IMR-90 (cell line): ENCODE data around the gene ACTN1. TPM values are rescaled to one million over a fixed set of nuclear protein-coding genes. Genes with fewer than 3 reads are reported as not detected.

Experiments used
- ATAC-seq: fragments of 200-7000 bp; cut with Tn5 transposase; 2 replicates; pipeline ENCODE4 v1.9.1; 2020; ENCODE audit warnings: low read depth, mild to moderate bottlenecking, moderate library complexity
- BruUV-seq: library from RNA; stranded (reverse); fragments of 400-500 nt; replicated peaks from 2 replicates; lab custom pipeline; 2021; lab: Mats Ljungman, UMichigan
- CTCF ChIA-PET: fragments of 300-600 bp; formaldehyde crosslinking; extraction: SDS; loops from one replicate; lab custom pipeline; 2021; ENCODE audit warnings: antibody characterized with exemption; lab: Yijun Ruan, JAX
- POLR2A ChIA-PET: fragments of 300-600 bp; sonication (Branson Sonifier 250); formaldehyde crosslinking; loops from one replicate; lab custom pipeline; 2022; ENCODE audit warnings: antibody characterized with exemption; ENCODE audit not compliant: unreplicated experiment; lab: Charles Lee
- DNase-seq: peaks from one replicate; pipeline ENCODE4 v3.0.0; 2013
- H2AFZ ChIP-seq: replicated peaks from 2 replicates; pipeline ENCODE3; 2013; ENCODE audit warnings: low read length, mild to moderate bottlenecking; ENCODE audit not compliant: poor library complexity
- H2AK5ac ChIP-seq: 2 replicates; pipeline ENCODE4 v1.6.1; 2013; ENCODE audit warnings: low read depth, low read length, inconsistent platforms
- H2AK9ac ChIP-seq: replicated peaks from 2 replicates; pipeline ENCODE3; 2013; ENCODE audit warnings: mild to moderate bottlenecking, low read depth, low read length, moderate library complexity; ENCODE audit not compliant: poor library complexity
- H2BK120ac ChIP-seq: 2 replicates; pipeline ENCODE4 v1.6.1; 2013; ENCODE audit warnings: low read depth, low read length, inconsistent platforms
- H2BK15ac ChIP-seq: 3 replicates; pipeline ENCODE4 v1.6.1; 2013; ENCODE audit warnings: low read depth, low read length, inconsistent platforms
- H2BK20ac ChIP-seq: 2 replicates; pipeline ENCODE4 v1.6.1; 2013; ENCODE audit warnings: low read depth, mild to moderate bottlenecking, inconsistent platforms, low read length, moderate library complexity
- H2BK5ac ChIP-seq: 2 replicates; pipeline ENCODE4 v1.6.1; 2013; ENCODE audit warnings: mild to moderate bottlenecking, low read depth, low read length, inconsistent platforms; ENCODE audit not compliant: poor library complexity, severe bottlenecking
- H3K14ac ChIP-seq: replicated peaks from 2 replicates; pipeline ENCODE4 v1.6.1; 2013; ENCODE audit warnings: low read depth, low read length, inconsistent platforms
- H3K18ac ChIP-seq: 2 replicates; pipeline ENCODE4 v1.6.1; 2013; ENCODE audit warnings: low read depth, low read length, control low read depth
- H3K23ac ChIP-seq: 2 replicates; pipeline ENCODE4 v1.6.1; 2013; ENCODE audit warnings: low read depth, low read length, inconsistent platforms
- H3K27ac ChIP-seq: 2 replicates; pipeline ENCODE4 v1.5.1; 2013; ENCODE audit warnings: mild to moderate bottlenecking, control low read depth, low read length; ENCODE audit not compliant: insufficient read depth
- H3K27me3 ChIP-seq: 2 replicates; pipeline ENCODE4 v1.6.1; 2013; ENCODE audit warnings: low read length; ENCODE audit not compliant: control insufficient read depth, insufficient read depth
- H3K36me3 ChIP-seq: 2 replicates; pipeline ENCODE4 v1.6.1; 2013; ENCODE audit warnings: low read length, mixed read lengths; ENCODE audit not compliant: control insufficient read depth, insufficient read depth
- H3K4ac ChIP-seq: 2 replicates; pipeline ENCODE4 v1.6.1; 2013; ENCODE audit warnings: low read depth, low read length, inconsistent platforms
- H3K4me1 ChIP-seq: 2 replicates; pipeline ENCODE4 v1.6.1; 2013; ENCODE audit warnings: low read length, mixed read lengths; ENCODE audit not compliant: control insufficient read depth, insufficient read depth
- H3K4me2 ChIP-seq: 2 replicates; pipeline ENCODE4 v1.6.1; 2013; ENCODE audit warnings: low read depth, mild to moderate bottlenecking, control low read depth, low read length, moderate library complexity
- H3K4me3 ChIP-seq: 2 replicates; pipeline ENCODE4 v1.5.1; 2013; ENCODE audit warnings: low read depth, mild to moderate bottlenecking, control low read depth, low read length, moderate library complexity; ENCODE audit not compliant: insufficient read depth
- H3K56ac ChIP-seq: 2 replicates; pipeline ENCODE4 v1.6.1; 2013; ENCODE audit warnings: low read length, inconsistent platforms; ENCODE audit not compliant: insufficient read depth; ENCODE audit errors: extremely low read depth
- H3K79me1 ChIP-seq, 2 experiments: 2 replicates each; pipeline ENCODE4 v1.6.1; 2013; ENCODE audit warnings: low read length in 2 of 2, inconsistent platforms in 1 of 2, low read depth in 1 of 2
- H3K9ac ChIP-seq: 2 replicates; pipeline ENCODE4 v1.6.1; 2013; ENCODE audit warnings: low read depth, low read length, control low read depth
- H3K9me1 ChIP-seq: 2 replicates; pipeline ENCODE4 v1.6.1; 2013; ENCODE audit warnings: low read length, inconsistent platforms; ENCODE audit not compliant: insufficient read depth
- H3K9me3 ChIP-seq: 2 replicates; pipeline ENCODE4 v1.6.1; 2013; ENCODE audit warnings: low read length; ENCODE audit not compliant: control insufficient read depth, insufficient read depth
- H4K20me1 ChIP-seq: 2 replicates; pipeline ENCODE4 v1.6.1; 2013; ENCODE audit warnings: low read length, inconsistent platforms; ENCODE audit not compliant: insufficient read depth
- H4K5ac ChIP-seq: 2 replicates; pipeline ENCODE4 v1.6.1; 2013; ENCODE audit warnings: mild to moderate bottlenecking, low read depth, low read length, control low read depth
- H4K8ac ChIP-seq, 2 experiments: 2 replicates each; pipeline ENCODE4 v1.6.1; 2013; ENCODE audit warnings: low read depth in 2 of 2, low read length in 2 of 2, control low read depth in 1 of 2, inconsistent platforms in 1 of 2
- H4K91ac ChIP-seq: 2 replicates; pipeline ENCODE4 v1.6.1; 2013; ENCODE audit warnings: low read depth, low read length, inconsistent platforms; ENCODE audit not compliant: insufficient read depth
- BHLHE40 ChIP-seq: fragments of 150-350 bp; IDR thresholded peaks from 2 replicates; pipeline ENCODE4 v1.6.1; 2016; ENCODE audit warnings: mild to moderate bottlenecking, low read depth, low read length
- CHD1 ChIP-seq: IDR thresholded peaks from 2 replicates; pipeline ENCODE4 v1.6.1; 2012; ENCODE audit warnings: low read depth, low read length, improper control_type of control experiment
- FOS ChIP-seq: fragments of 150-350 bp; IDR thresholded peaks from 2 replicates; pipeline ENCODE4 v1.6.1; 2016; ENCODE audit warnings: low read depth, low read length
- MAFK ChIP-seq: IDR thresholded peaks from 2 replicates; pipeline ENCODE4 v1.6.1; 2012; ENCODE audit warnings: low read depth, low read length, improper control_type of control experiment
- MXI1 ChIP-seq: IDR thresholded peaks from 2 replicates; pipeline ENCODE4 v1.6.1; 2012; ENCODE audit warnings: low read depth, mild to moderate bottlenecking, low read length, moderate library complexity, borderline replicate concordance
- NFE2L2 ChIP-seq: fragments of 150-350 bp; IDR thresholded peaks from 2 replicates; pipeline ENCODE4 v1.6.1; 2016; ENCODE audit warnings: low read depth, mild to moderate bottlenecking, low read length
- RCOR1 ChIP-seq: IDR thresholded peaks from 2 replicates; pipeline ENCODE4 v1.6.1; 2012; ENCODE audit warnings: mild to moderate bottlenecking, low read length, improper control_type of control experiment; ENCODE audit not compliant: insufficient replicate concordance
- SMC3 ChIP-seq: fragments of 150-350 bp; IDR thresholded peaks from 2 replicates; pipeline ENCODE4 v1.6.1; 2016; ENCODE audit warnings: low read depth, mild to moderate bottlenecking, antibody characterized with exemption, low read length, moderate library complexity
- WGBS, 2 experiments: methylation state at CpG; one replicate each; pipeline versions ENCODE4 v1.1.5 to v1.1.7; 2013; ENCODE audit warnings: missing lambda C conversion rate in 2 of 2; ENCODE audit not compliant: insufficient read length in 1 of 2; ENCODE audit errors: extremely low coverage in 2 of 2; 5-methylcytosine and 5-hydroxymethylcytosine counted together
- dilution Hi-C: fragments of 300-500 bp; cut with HindIII; formaldehyde crosslinking; loops from one replicate; pipeline ENCODE4 v1.14.3; 2018; ENCODE audit warnings: low sequenced_read_pairs; ENCODE audit not compliant: unreplicated experiment
- in situ Hi-C: fragments of 300-500 bp; cut with MboI; formaldehyde crosslinking; loops from 3 replicates; pipeline ENCODE4 v1.14.3; 2019; ENCODE audit warnings: low sequenced_read_pairs, inconsistent platforms, mixed read lengths
- intact Hi-C: fragments of 100-400 bp; cut with micrococcal nuclease; formaldehyde crosslinking; loops from 2 replicates; pipeline ENCODE4 v1.10.0; 2022
- polyA plus RNA-seq, 3 experiments: library from polyadenylated mRNA; depleted of rRNA; stranded (reverse); fragments of >200 nt; gene quantifications; 2 replicates each; pipeline ENCODE4 v1.2.3, GENCODE V29; 2012; ENCODE audit warnings: low replicate concordance in 1 of 3
- total RNA-seq: library from RNA; depleted of rRNA; stranded (reverse); fragments of >200 nt; gene quantifications from 2 replicates; pipeline ENCODE4 v1.2.3, GENCODE V29; 2012
- TF ChIP-seq, protein P1 (sequence below): conservative IDR thresholded peaks from 2 replicates; pipeline ENCODE4 v1.5.1; 2012; ENCODE audit warnings: mild to moderate bottlenecking, low read depth, low read length, improper control_type of control experiment
- TF ChIP-seq, protein P2 (sequence below): fragments of 150-350 bp; IDR thresholded peaks from 2 replicates; pipeline ENCODE4 v1.6.1; 2017; ENCODE audit warnings: mild to moderate bottlenecking, antibody characterized with exemption, low read length, low read depth

The ACTN1 gene
- total and polyA plus RNA-seq, 2 of the 4 experiments (the other 2 are of a cell fraction) = 684 to 766 TPM

DNA sequence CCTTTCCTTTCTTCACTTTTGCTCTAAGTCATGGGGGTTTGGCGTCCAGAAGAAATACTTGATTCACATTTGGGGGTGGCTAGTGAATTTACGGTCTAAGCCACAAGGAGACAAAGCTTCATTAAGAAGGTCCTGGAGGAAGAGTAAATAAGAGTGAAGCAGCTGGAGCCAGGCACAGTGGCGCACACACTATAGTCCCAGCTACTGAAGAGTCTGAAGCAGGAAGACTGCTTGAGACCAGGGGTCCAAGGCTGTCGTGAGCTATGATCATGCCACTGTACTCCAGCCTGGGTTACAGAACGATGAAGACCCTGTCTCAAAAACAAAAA lies 23.3 kb downstream of the ACTN1 start:
- H3K27ac ChIP-seq = peak overlapping the region; percentile 57; the same call in 1 of the 2 replicates
- H4K20me1 ChIP-seq = peaks cover 99% of the 10 kb centered on the region
- H3K56ac ChIP-seq = no peak overlapping the region
- POLR2A ChIA-PET = interaction anchor here (1.2 kb wide), 1 partner anchor 21 kb away, joined by 5 read pairs; no protein-coding TSS in a partner anchor
- dilution Hi-C loops = no loop called here
- 0 out of 2 replicates have a peak overlapping the region, but pooled peaks have one; percentile 22 for H3K9ac ChIP-seq
- peaks cover 40% of the 10 kb centered on the region for H3K9me1 ChIP-seq
- peaks cover 0 to 68% of the 10 kb centered on the region in 2 experiments; a peak in 2 of 4 replicates for H3K79me1 ChIP-seq
- peak overlapping the region; percentile 27 for H2BK5ac ChIP-seq
- H3K9me3 ChIP-seq = no peaks in the 10 kb centered on the region
- H2AFZ ChIP-seq = no peak overlapping the region
- 0 out of 2 replicates have a peak overlapping the region, but pooled peaks have one; percentile 18 for H3K14ac ChIP-seq
- no peak overlapping the region for H3K23ac ChIP-seq
- TF ChIP-seq, protein P1, sequence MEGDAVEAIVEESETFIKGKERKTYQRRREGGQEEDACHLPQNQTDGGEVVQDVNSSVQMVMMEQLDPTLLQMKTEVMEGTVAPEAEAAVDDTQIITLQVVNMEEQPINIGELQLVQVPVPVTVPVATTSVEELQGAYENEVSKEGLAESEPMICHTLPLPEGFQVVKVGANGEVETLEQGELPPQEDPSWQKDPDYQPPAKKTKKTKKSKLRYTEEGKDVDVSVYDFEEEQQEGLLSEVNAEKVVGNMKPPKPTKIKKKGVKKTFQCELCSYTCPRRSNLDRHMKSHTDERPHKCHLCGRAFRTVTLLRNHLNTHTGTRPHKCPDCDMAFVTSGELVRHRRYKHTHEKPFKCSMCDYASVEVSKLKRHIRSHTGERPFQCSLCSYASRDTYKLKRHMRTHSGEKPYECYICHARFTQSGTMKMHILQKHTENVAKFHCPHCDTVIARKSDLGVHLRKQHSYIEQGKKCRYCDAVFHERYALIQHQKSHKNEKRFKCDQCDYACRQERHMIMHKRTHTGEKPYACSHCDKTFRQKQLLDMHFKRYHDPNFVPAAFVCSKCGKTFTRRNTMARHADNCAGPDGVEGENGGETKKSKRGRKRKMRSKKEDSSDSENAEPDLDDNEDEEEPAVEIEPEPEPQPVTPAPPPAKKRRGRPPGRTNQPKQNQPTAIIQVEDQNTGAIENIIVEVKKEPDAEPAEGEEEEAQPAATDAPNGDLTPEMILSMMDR = no peak
- TF ChIP-seq FOS = no peak
- no peak for TF ChIP-seq MXI1
- TF ChIP-seq MAFK = no peak
- TF ChIP-seq RCOR1 = no peak
- TF ChIP-seq, protein P2, sequence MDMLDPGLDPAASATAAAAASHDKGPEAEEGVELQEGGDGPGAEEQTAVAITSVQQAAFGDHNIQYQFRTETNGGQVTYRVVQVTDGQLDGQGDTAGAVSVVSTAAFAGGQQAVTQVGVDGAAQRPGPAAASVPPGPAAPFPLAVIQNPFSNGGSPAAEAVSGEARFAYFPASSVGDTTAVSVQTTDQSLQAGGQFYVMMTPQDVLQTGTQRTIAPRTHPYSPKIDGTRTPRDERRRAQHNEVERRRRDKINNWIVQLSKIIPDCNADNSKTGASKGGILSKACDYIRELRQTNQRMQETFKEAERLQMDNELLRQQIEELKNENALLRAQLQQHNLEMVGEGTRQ = no peak
- TF ChIP-seq NFE2L2 = no peak
- no peak for TF ChIP-seq BHLHE40
- no peak for TF ChIP-seq CHD1
- no peak for TF ChIP-seq SMC3
- no peaks in the 10 kb centered on the region for H3K27me3 ChIP-seq
- WGBS, 2 experiments = 86% methylated on average over 1 of the region's 5 CpGs; no CpG with 5 or more reads in 1 of the 2 experiments
- peak overlapping the region in 1 of 2 experiments; percentile 2; a peak in 1 of 4 replicates for H4K8ac ChIP-seq
- H2BK20ac ChIP-seq = no peak overlapping the region
- no peak overlapping the region for H4K91ac ChIP-seq
- no peak for ATAC-seq
- no peak overlapping the region; the same call in 1 of the 2 replicates for H3K4me2 ChIP-seq
- BruUV-seq = no TSS peak
- DNase-seq = no peak
- H2AK5ac ChIP-seq = peak overlapping the region; percentile 9
- peaks cover 61% of the 10 kb centered on the region for H3K4me1 ChIP-seq
- no peak overlapping the region for H2AK9ac ChIP-seq
- H3K4ac ChIP-seq = no peak overlapping the region
- no peak overlapping the region for H2BK120ac ChIP-seq
- H4K5ac ChIP-seq = no peak overlapping the region
- intact Hi-C loops = no loop called here
- no peak overlapping the region for H3K4me3 ChIP-seq
- CTCF ChIA-PET = no interaction called here
- in situ Hi-C loops = no loop called here
- H3K18ac ChIP-seq = no peak overlapping the region
- H2BK15ac ChIP-seq = no peak overlapping the region
- H3K36me3 ChIP-seq = peaks cover 40% of the 10 kb centered on the region
